ENCODE results near the gene ATP13A4. TPM values are rescaled to one million over a fixed set of nuclear protein-coding genes. Genes with fewer than 3 reads are reported as not detected.

Gene ATP13A4
- total and polyA plus RNA-seq, 2 of the 8 experiments (the other 6 are each of a cell fraction or from before 2014, with no cell fraction given), result 0.12 TPM; not detected in 1

GRCh38 chr3:193586526-193586925, 31.8 kb upstream of the ATP13A4 start:
- Histone ChIP-seq H3K36me3 (ENCODE audit: control insufficient read depth in 2 of 4, insufficient read depth in 4 of 4, low read length in 3 of 4) (no peaks in the 10 kb centered on the region), H2AFZ (ENCODE audit: low read length) (no peak overlapping the region), H3K79me2 (ENCODE audit: control insufficient read depth in 1 of 2, insufficient read depth in 2 of 2, low read length in 2 of 2) (no peaks in the 10 kb centered on the region), H4K5ac (ENCODE audit: insufficient read length, low read depth, low read length) (no peak overlapping the region), H3K23me2 (ENCODE audit: low read depth, low read length) (no peaks in the 10 kb centered on the region), H3K27ac (ENCODE audit: low read depth, low read length) (no peak overlapping the region), H2AK5ac (ENCODE audit: low read depth, low read length) (no peak overlapping the region), H3K79me1 (ENCODE audit: low read depth, low read length) (no peaks in the 10 kb centered on the region), H2BK120ac (replicated peaks; ENCODE audit: low read depth, low read length) (no peak overlapping the region), H3K4me2 (ENCODE audit: insufficient read depth in 1 of 2, low read depth in 2 of 2, low read length in 2 of 2) (no peak overlapping the region), H3K23ac (ENCODE audit: insufficient read length) (no peak overlapping the region), H4K20me1 (replicated peaks in 1 of 2; ENCODE audit: control insufficient read depth in 1 of 2, insufficient read depth in 2 of 2, low read length in 2 of 2) (no peaks in the 10 kb centered on the region), H3K4me3 (ENCODE audit: extremely low read depth in 1 of 4, insufficient read depth in 2 of 4, low read depth in 3 of 4, low read length in 4 of 4) (no peak overlapping the region), H4K8ac (ENCODE audit: extremely low read depth, insufficient read depth, low read length) (no peak overlapping the region), H3K14ac (ENCODE audit: insufficient read length) (no peak overlapping the region), H2BK5ac (ENCODE audit: low read depth, low read length) (no peak overlapping the region), H2BK12ac (ENCODE audit: low read depth, low read length) (no peak overlapping the region), H3K4me1 (replicated peaks in 1 of 4; ENCODE audit: control insufficient read depth in 3 of 4, insufficient read depth in 4 of 4, low read length in 3 of 4) (no peaks in the 10 kb centered on the region), H3K18ac (ENCODE audit: extremely low read depth, low read length) (no peak overlapping the region), H3K56ac (replicated peaks; ENCODE audit: insufficient read length, low read depth, low read length) (no peak overlapping the region), H2BK20ac (ENCODE audit: low read length) (no peak overlapping the region), H3K9me3 (ENCODE audit: insufficient read depth in 2 of 2, low read depth in 1 of 2, low read length in 1 of 2) (no peaks in the 10 kb centered on the region), H2BK15ac (ENCODE audit: low read length) (no peak overlapping the region), H3K27me3 (replicated peaks in 1 of 4; ENCODE audit: control insufficient read depth in 3 of 4, extremely low read depth in 1 of 4, insufficient read depth in 3 of 4, low read length in 3 of 4) (no peaks in the 10 kb centered on the region), H3K4ac (replicated peaks; ENCODE audit: insufficient read length, low read depth, low read length) (no peak overlapping the region), H3K9ac (replicated peaks in 1 of 4; ENCODE audit: extremely low read depth in 1 of 4, low read depth in 3 of 4, low read length in 3 of 4) (no peak overlapping the region), H4K91ac (replicated peaks; ENCODE audit: insufficient read length, low read length) (no peak overlapping the region)
- FAIRE-seq (no peak), DNase-seq (ENCODE audit: low read depth in 1 of 2, low spot score in 2 of 2) (no peak)
- TF ChIP-seq HDAC2 (IDR thresholded peaks at IDR 0.05; ENCODE audit: borderline replicate concordance in 1 of 2, low read depth in 2 of 2, low read length in 2 of 2) (no peak), EP300 (IDR thresholded peaks at IDR 0.05; ENCODE audit: borderline replicate concordance in 1 of 2, low read depth in 2 of 2, low read length in 2 of 2) (no peak), HDAC6 (IDR thresholded peaks at IDR 0.05; ENCODE audit: low read depth, low read length) (no peak), CHD1 (IDR thresholded peaks at IDR 0.05; ENCODE audit: low read depth, low read length) (no peak)
- CTCF ChIA-PET (ENCODE audit: partially characterized antibody), result no interaction called here
- POLR2A ChIA-PET (ENCODE audit: partially characterized antibody), result no interaction called here
